SK-N-SH treated with all-trans-retinoic acid at 6 μM for 48 hours (cell line): ENCODE data around the gene SMYD4.

Experiments
- ARNTL ChIP-seq: fragments of 450-650 bp; formaldehyde crosslinking; IDR thresholded peaks from 2 replicates; pipeline ENCODE4 v1.5.0; 2020; ENCODE audit warnings: low read depth, mild to moderate bottlenecking, moderate library complexity, borderline replicate concordance
- GLIS3 ChIP-seq: fragments of 250-450 bp; sonication (Bioruptor Pico); IDR thresholded peaks from 2 replicates; pipeline ENCODE4 v1.5.0; 2020; ENCODE audit warnings: mild to moderate bottlenecking, moderate library complexity
- PPARA ChIP-seq: fragments of 250-450 bp; sonication (Bioruptor Pico); IDR thresholded peaks from 2 replicates; pipeline ENCODE4 v1.5.0; 2020; ENCODE audit warnings: mild to moderate bottlenecking, borderline replicate concordance
- ZFP3 ChIP-seq: fragments of 250-450 bp; sonication (Bioruptor Pico); IDR thresholded peaks from 2 replicates; pipeline ENCODE4 v1.5.0; 2020; ENCODE audit warnings: mild to moderate bottlenecking, moderate library complexity
- TF ChIP-seq, protein P1 (sequence below): fragments of 250-450 bp; sonication (Bioruptor Pico); IDR thresholded peaks from 2 replicates; pipeline ENCODE4 v1.8.0; 2020; ENCODE audit warnings: mild to moderate bottlenecking, moderate library complexity, borderline replicate concordance
- TF ChIP-seq, protein P2 (sequence below): fragments of 250-450 bp; sonication (Bioruptor Pico); IDR thresholded peaks from 2 replicates; pipeline ENCODE4 v1.5.1; 2020; ENCODE audit warnings: low read depth, mild to moderate bottlenecking, moderate library complexity

DNA sequence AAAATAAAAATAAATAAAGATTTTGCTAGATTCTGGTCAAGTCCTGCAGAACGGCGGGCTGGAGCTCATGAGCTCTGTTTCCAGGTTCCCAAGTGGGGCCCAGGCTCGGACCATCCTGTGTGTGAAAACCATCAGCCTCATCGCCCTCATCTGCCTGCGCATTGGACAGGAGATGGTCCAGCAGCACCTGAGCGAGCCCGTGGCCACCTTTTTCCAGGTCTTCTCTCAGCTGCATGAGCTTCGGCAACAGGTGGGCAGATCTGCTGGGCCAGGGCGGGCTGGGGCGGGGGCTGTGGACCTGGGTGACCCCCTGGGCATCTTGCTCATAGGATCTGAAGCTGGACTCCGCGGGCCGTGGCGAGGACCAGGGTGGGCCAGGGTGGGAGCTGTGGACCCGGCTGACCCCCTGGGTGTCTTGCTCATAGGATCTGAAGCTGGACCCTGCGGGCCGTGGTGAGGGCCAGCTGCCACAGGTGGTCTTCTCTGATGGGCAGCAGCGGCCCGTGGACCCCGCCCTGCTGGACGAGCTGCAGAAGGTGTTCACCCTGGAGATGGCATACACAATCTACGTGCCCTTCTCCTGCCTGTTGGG, 97.4 kb downstream of the SMYD4 start:
- TF ChIP-seq, protein P1, sequence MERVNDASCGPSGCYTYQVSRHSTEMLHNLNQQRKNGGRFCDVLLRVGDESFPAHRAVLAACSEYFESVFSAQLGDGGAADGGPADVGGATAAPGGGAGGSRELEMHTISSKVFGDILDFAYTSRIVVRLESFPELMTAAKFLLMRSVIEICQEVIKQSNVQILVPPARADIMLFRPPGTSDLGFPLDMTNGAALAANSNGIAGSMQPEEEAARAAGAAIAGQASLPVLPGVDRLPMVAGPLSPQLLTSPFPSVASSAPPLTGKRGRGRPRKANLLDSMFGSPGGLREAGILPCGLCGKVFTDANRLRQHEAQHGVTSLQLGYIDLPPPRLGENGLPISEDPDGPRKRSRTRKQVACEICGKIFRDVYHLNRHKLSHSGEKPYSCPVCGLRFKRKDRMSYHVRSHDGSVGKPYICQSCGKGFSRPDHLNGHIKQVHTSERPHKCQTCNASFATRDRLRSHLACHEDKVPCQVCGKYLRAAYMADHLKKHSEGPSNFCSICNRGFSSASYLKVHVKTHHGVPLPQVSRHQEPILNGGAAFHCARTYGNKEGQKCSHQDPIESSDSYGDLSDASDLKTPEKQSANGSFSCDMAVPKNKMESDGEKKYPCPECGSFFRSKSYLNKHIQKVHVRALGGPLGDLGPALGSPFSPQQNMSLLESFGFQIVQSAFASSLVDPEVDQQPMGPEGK (CRISPR knock-in tag), result no peak
- no peak for TF ChIP-seq GLIS3 (CRISPR knock-in tag)
- TF ChIP-seq, protein P2, sequence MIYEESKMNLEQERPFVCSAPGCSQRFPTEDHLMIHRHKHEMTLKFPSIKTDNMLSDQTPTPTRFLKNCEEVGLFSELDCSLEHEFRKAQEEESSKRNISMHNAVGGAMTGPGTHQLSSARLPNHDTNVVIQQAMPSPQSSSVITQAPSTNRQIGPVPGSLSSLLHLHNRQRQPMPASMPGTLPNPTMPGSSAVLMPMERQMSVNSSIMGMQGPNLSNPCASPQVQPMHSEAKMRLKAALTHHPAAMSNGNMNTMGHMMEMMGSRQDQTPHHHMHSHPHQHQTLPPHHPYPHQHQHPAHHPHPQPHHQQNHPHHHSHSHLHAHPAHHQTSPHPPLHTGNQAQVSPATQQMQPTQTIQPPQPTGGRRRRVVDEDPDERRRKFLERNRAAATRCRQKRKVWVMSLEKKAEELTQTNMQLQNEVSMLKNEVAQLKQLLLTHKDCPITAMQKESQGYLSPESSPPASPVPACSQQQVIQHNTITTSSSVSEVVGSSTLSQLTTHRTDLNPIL (CRISPR knock-in tag), result no peak
- TF ChIP-seq PPARA, result no peak
- no peak for TF ChIP-seq ARNTL (CRISPR knock-in tag)
- TF ChIP-seq ZFP3, result no peak
